SK-N-SH treated with all-trans-retinoic acid at 6 μM for 48 hours (cell line): Measurements from ENCODE around the gene MARCHF9.

Source experiments
- ARNTL ChIP-seq: fragments of 450-650 bp; formaldehyde crosslinking; IDR thresholded peaks from 2 replicates; pipeline ENCODE4 v1.5.0; 2020; ENCODE audit warnings: low read depth, mild to moderate bottlenecking, moderate library complexity, borderline replicate concordance
- CSDC2 ChIP-seq: fragments of 250-450 bp; sonication (Bioruptor Pico); IDR thresholded peaks from 2 replicates; pipeline ENCODE4 v1.5.0; 2020; ENCODE audit warnings: mild to moderate bottlenecking, moderate library complexity
- OSR1 ChIP-seq: fragments of 250-450 bp; sonication (Bioruptor Pico); IDR thresholded peaks from 2 replicates; pipeline ENCODE4 v1.8.0; 2022; ENCODE audit warnings: moderate library complexity, mild to moderate bottlenecking, inconsistent platforms
- PATZ1 ChIP-seq: fragments of 250-450 bp; sonication (Bioruptor Pico); IDR thresholded peaks from 2 replicates; pipeline ENCODE4 v1.8.0; 2020; ENCODE audit warnings: mild to moderate bottlenecking, moderate library complexity, borderline replicate concordance
- RARB ChIP-seq: fragments of 250-450 bp; sonication (Bioruptor Pico); IDR thresholded peaks from 2 replicates; pipeline ENCODE4 v1.8.0; 2021; ENCODE audit warnings: mild to moderate bottlenecking, moderate library complexity
- TOX ChIP-seq: fragments of 250-450 bp; sonication (Bioruptor Pico); IDR thresholded peaks from 2 replicates; pipeline ENCODE4 v1.8.0; 2021; ENCODE audit warnings: mild to moderate bottlenecking, moderate library complexity, borderline replicate concordance
- ZC3H10 ChIP-seq: fragments of 250-450 bp; sonication (Bioruptor Pico); IDR thresholded peaks from 2 replicates; pipeline ENCODE4 v1.5.1; 2021; ENCODE audit warnings: mild to moderate bottlenecking, moderate library complexity
- ZFP30 ChIP-seq: fragments of 450-650 bp; formaldehyde crosslinking; IDR thresholded peaks from 2 replicates; pipeline ENCODE4 v1.5.0; 2022; ENCODE audit warnings: mild to moderate bottlenecking, moderate library complexity
- ZNF565 ChIP-seq: fragments of 450-650 bp; formaldehyde crosslinking; conservative IDR thresholded peaks from 2 replicates; pipeline ENCODE4 v1.5.0; 2020; ENCODE audit warnings: low read depth, mild to moderate bottlenecking, moderate library complexity
- ZNF70 ChIP-seq: fragments of 450-650 bp; formaldehyde crosslinking; IDR thresholded peaks from 2 replicates; pipeline ENCODE4 v1.5.0; 2020; ENCODE audit warnings: mild to moderate bottlenecking, moderate library complexity

- TF ChIP-seq PATZ1 (CRISPR knock-in tag) (no peak), TOX (CRISPR knock-in tag) (no peak), ZC3H10 (CRISPR knock-in tag) (no peak), CSDC2 (CRISPR knock-in tag) (no peak), OSR1 (CRISPR knock-in tag) (no peak), ZFP30 (CRISPR knock-in tag) (no peak), ZNF565 (CRISPR knock-in tag) (no peak), ZNF70 (CRISPR knock-in tag) (no peak), RARB (no peak), ARNTL (CRISPR knock-in tag) (no peak)
These were observed 27.8 kb upstream of the MARCHF9 start for GRCh38 chr12:57726884-57727757.
